Aorta (tissue), 5 donors: ENCODE data around the gene GRHL1. TPM values are rescaled to one million over a fixed set of nuclear protein-coding genes. Genes with fewer than 3 reads are reported as not detected.
A peak's percentile ranks its signal among the peaks of the same experiment; 100 is the strongest.

ENCODE experiments used
- ATAC-seq: fragments of 200-7000 bp; cut with Tn5 transposase; one replicate; pipeline ENCODE4 v1.9.1; 2022; ENCODE audit warnings: moderate library complexity; ENCODE audit not compliant: low FRiP score
- DNase-seq, 2 donors: peaks; one replicate each; pipeline ENCODE4 v3.0.0-alpha.2; 2020
- H3K27ac ChIP-seq, 2 donors: one replicate each; pipeline ENCODE4 v1.5.1; 2013; ENCODE audit warnings: low read length in 2 of 2, mild to moderate bottlenecking in 2 of 2, moderate library complexity in 2 of 2, control low read depth in 1 of 2, inconsistent platforms in 1 of 2, low read depth in 1 of 2
- H3K27me3 ChIP-seq, 2 donors: one replicate each; pipeline ENCODE4 v1.6.1; 2013; ENCODE audit warnings: control low read depth in 1 of 2, low read length in 1 of 2, mild to moderate bottlenecking in 1 of 2, moderate library complexity in 1 of 2; ENCODE audit not compliant: insufficient read depth in 2 of 2, control insufficient read depth in 1 of 2
- H3K36me3 ChIP-seq, 2 donors: one replicate each; pipeline ENCODE4 v1.6.1; 2013; ENCODE audit warnings: control low read depth in 1 of 2, low read length in 1 of 2, mild to moderate bottlenecking in 1 of 2; ENCODE audit not compliant: insufficient read depth in 2 of 2, control insufficient read depth in 1 of 2
- H3K4me1 ChIP-seq, 2 donors: one replicate each; pipeline ENCODE4 v1.6.1; 2013; ENCODE audit warnings: low read length in 2 of 2, control low read depth in 1 of 2, mild to moderate bottlenecking in 1 of 2, moderate library complexity in 1 of 2; ENCODE audit not compliant: insufficient read depth in 2 of 2, control insufficient read depth in 1 of 2
- H3K4me3 ChIP-seq, 2 donors: one replicate each; pipeline ENCODE4 v1.5.1; 2013; ENCODE audit warnings: low read length in 2 of 2, control low read depth in 1 of 2, mild to moderate bottlenecking in 1 of 2
- H3K9me3 ChIP-seq: one replicate; pipeline ENCODE4 v1.6.1; 2013; ENCODE audit warnings: mild to moderate bottlenecking, low read length; ENCODE audit not compliant: control insufficient read depth
- WGBS, 2 donors: extraction: QIAGEN DNeasy Blood & Tissue Kit; methylation state at CpG; one replicate each; pipeline ENCODE4 v1.1.7; 2013; 5-methylcytosine and 5-hydroxymethylcytosine counted together
- intact Hi-C, 2 donors: fragments of 100-400 bp; cut with DNase I; formaldehyde crosslinking; loops; one replicate each; pipeline versions ENCODE4 v1.14.2 to v1.15.0; 2022
- polyA plus RNA-seq, 2 donors: library from polyadenylated mRNA; stranded (reverse); fragments of 200-250 nt; gene quantifications; one replicate each; pipeline ENCODE4 v1.2.3, GENCODE V29; 2013
- total RNA-seq, 2 donors: library from RNA; stranded (reverse); fragmentation: NEBNext Ultra II Directional; extraction: Animal tissue kit (Norgen Biotek cat#: 25700); gene quantifications; one replicate each; pipeline ENCODE4 v1.2.1, GENCODE V29; 2021
- donor health status: healthy with polysubstance abuse.
- donor health status: Bipolar disorder and iron deficiency.
- donor health status: DM: no; HTN: no; CAD: no.
- donor health status: DM: no; HTN: no; CAD: no.
- donor health status: DM: yes; HTN: yes; CAD: no.

GRHL1 gene
- total and polyA plus RNA-seq, 4 donors, result 0.15 to 2.5 (median 0.90) TPM

- H3K9me3 ChIP-seq, result no peaks in the 10 kb centered on the region
- no peaks in the 10 kb centered on the region for H3K36me3 ChIP-seq
- ATAC-seq (no peak), DNase-seq (peak in 1 of 2 donors; percentile 57)
- intact Hi-C loops, result no loop called here
- H3K27me3 ChIP-seq, result no peaks in the 10 kb centered on the region
- WGBS, 2 donors, result 83 to 85% methylated on average over 13 of the region's 13 CpGs
- H3K27ac ChIP-seq, result no peak overlapping the region
- no peak overlapping the region for H3K4me3 ChIP-seq
- H3K4me1 ChIP-seq, result no peaks in the 10 kb centered on the region
These were observed 21.4 kb downstream of the GRHL1 start for GRCh38 chr2:9972621-9973479.

DNA sequence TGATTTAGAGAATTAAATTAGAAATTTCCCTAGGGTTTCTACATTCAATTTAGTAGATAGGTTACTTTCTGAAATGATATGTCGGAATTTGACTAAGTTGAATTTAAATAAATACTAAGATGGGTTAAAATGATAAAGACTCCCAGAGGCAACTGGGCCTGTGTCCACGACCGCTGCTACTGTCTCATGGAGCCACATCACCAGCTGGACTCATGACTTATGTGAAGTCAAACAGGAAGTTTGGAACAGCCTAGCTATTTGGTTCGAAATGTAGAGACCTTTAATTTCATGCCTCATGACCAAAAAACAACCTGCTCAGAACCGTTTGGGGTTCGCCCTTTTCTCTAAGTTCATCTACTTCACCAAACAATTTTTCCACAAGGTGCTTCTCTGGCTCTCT, 22.2 kb downstream of the GRHL1 start:
- ATAC-seq (no peak), DNase-seq (no peak)
- intact Hi-C loops, result no loop called here
- Histone ChIP-seq H3K9me3 (no peaks in the 10 kb centered on the region), H3K4me3 (no peak overlapping the region), H3K27ac (no peak overlapping the region), H3K27me3 (no peaks in the 10 kb centered on the region), H3K36me3 (no peaks in the 10 kb centered on the region), H3K4me1 (no peaks in the 10 kb centered on the region)
- 89 to 90% methylated on average over 6 of the region's 6 CpGs for WGBS, 2 donors

- Histone ChIP-seq H3K36me3 (no peaks in the 10 kb centered on the region), H3K4me3 (no peak overlapping the region), H3K4me1 (no peaks in the 10 kb centered on the region), H3K27me3 (no peaks in the 10 kb centered on the region), H3K9me3 (no peaks in the 10 kb centered on the region), H3K27ac (no peak overlapping the region)
- 97 to 98% methylated on average over 4 of the region's 4 CpGs for WGBS, 2 donors
- intact Hi-C loops, result no loop called here
- ATAC-seq (no peak), DNase-seq (no peak)
These were observed 22.9 kb downstream of the GRHL1 start for GRCh38 chr2:9974343-9974742.

DNA sequence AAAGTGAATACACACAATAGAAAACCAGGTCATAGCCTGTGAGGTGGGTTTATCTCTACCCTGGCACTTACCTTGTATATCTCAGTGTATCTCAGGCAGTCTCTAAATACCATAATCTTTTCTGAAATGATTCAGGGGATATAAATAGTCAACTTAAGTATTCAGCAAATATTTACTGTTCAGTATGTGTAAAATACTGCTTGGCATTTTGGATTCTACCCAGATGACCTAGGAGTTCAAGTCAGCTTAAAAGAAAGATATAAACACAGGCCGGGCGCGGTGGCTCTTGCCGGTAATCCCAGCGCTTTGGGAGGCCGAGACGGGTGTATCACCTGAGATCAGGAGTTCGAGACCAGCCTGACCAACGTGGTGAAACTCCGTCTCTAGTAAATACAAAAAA, 23.8 kb downstream of the GRHL1 start:
- no peak overlapping the region for H3K27ac ChIP-seq
- WGBS, 2 donors, result 82 to 84% methylated on average over 10 of the region's 10 CpGs
- H3K4me3 ChIP-seq, result no peak overlapping the region
- no peaks in the 10 kb centered on the region for H3K27me3 ChIP-seq
- intact Hi-C loops, result no loop called here
- no peaks in the 10 kb centered on the region for H3K9me3 ChIP-seq
- no peaks in the 10 kb centered on the region for H3K36me3 ChIP-seq
- H3K4me1 ChIP-seq, result no peaks in the 10 kb centered on the region
- no peak for DNase-seq
- no peak for ATAC-seq

DNA sequence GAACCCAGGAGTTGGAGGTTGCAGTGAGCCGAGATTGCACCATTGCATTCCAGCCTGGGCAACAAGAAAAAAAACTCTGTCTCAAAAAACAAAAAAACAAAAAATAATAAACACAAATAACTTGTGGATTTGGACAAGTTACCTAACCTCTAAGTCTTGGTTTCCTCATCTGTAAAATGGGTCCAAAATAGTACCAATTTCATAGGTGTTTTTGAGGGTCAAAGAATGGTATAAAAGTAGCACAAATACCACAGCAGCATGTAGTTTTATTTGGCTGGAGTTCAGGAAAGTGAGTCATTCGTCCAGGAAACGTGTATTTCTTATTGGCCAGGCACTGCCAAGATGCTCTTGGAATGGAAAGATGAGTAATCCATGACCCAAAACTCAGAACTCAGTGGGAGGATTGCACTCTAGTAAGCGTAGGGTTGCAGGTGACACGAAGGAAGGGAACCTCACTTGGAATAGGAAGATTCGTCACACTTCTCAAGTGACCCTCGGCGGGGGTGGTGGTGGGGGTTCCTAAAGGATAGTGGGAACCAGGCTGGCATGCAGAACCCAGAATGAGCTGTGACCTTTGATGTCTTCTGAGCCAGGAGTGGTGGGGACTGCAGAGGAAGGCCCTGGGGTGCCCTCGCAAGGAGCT, 24.4 kb downstream of the GRHL1 start:
- H3K4me1 ChIP-seq, result no peaks in the 10 kb centered on the region
- intact Hi-C loops, result no loop called here

DNA sequence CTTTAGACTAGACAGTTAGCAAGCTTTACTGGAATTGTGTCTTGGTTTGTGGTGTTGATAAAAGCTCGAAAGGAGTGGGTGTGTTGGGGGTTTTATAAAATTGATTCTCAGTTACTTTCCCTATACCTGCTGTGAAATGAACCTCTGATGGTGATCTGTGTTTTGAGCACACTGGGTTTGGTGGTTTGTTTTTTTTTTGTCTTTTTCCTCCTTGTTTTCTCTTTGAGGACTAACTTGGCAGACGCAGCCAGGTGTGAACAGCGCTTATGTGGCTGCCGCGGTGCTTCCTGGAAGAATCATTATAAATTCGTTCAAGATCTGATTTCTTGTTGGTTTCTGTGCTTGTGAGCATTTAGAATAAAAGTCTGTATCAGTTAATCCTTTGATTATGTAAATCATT, 28.5 kb downstream of the GRHL1 start:
- Histone ChIP-seq H3K4me1 (peaks cover 0 to 3% of the 10 kb centered on the region in 2 donors), H3K9me3 (no peaks in the 10 kb centered on the region), H3K27ac (no peak overlapping the region), H3K36me3 (no peaks in the 10 kb centered on the region), H3K27me3 (no peaks in the 10 kb centered on the region), H3K4me3 (no peak overlapping the region)
- ATAC-seq (no peak), DNase-seq (no peak)
- 91 to 96% methylated on average over 6 of the region's 6 CpGs for WGBS, 2 donors
- intact Hi-C loops, result loop anchor here in 1 of 2 donors (5.0 kb wide), 1 partner anchor 67 kb away; no protein-coding TSS in a partner anchor

More for the DNA sequence above, 24.4 kb downstream of the GRHL1 start:
- Histone ChIP-seq H3K4me3 (no peak overlapping the region), H3K9me3 (no peaks in the 10 kb centered on the region), H3K36me3 (no peaks in the 10 kb centered on the region), H3K27me3 (no peaks in the 10 kb centered on the region), H3K27ac (no peak overlapping the region)
- ATAC-seq (peak; percentile 81), DNase-seq (no peak)
- 51 to 53% methylated on average over 9 of the region's 9 CpGs for WGBS, 2 donors

- H3K4me1 ChIP-seq, result peaks cover 0 to 3% of the 10 kb centered on the region in 2 donors
- no peak for ATAC-seq
- H3K4me3 ChIP-seq, result no peak overlapping the region
- no peaks in the 10 kb centered on the region for H3K27me3 ChIP-seq
- intact Hi-C loops, result loop anchor here in 1 of 2 donors (5.0 kb wide), 1 partner anchor 67 kb away; no protein-coding TSS in a partner anchor
- H3K9me3 ChIP-seq, result no peaks in the 10 kb centered on the region
- 93 to 94% methylated on average over 2 of the region's 2 CpGs for WGBS, 2 donors
- no peak for DNase-seq
- no peak overlapping the region for H3K27ac ChIP-seq
- H3K36me3 ChIP-seq, result no peaks in the 10 kb centered on the region
These were observed 29.0 kb downstream of the GRHL1 start for GRCh38 chr2:9980520-9980919.

DNA sequence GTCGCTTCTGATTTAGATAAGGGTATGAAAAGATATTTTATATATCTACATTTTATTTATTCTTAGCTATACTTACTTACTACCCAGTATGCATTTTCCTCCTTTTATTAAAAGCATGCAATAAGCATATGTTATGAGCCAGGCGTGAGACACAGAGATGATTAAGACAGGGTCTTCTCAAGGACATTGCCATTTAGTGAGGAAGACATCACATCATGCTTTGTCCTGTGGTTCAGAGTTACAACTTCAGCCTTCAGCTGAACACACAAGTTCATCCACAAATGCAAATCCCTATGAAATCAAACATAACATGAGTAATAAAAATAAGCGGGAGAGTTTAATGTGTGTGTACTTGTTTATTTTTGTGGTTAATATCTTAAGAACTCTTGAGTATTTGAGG, 30.2 kb downstream of the GRHL1 start:
- H3K27me3 ChIP-seq, result no peaks in the 10 kb centered on the region
- 87 to 93% methylated on average over 3 of the region's 3 CpGs for WGBS, 2 donors
- no peak overlapping the region for H3K4me3 ChIP-seq
- H3K36me3 ChIP-seq, result no peaks in the 10 kb centered on the region
- DNase-seq, result no peak
- H3K27ac ChIP-seq, result no peak overlapping the region
- intact Hi-C loops, result loop anchor here in 1 of 2 donors (5.0 kb wide), 1 partner anchor 66 kb away; no protein-coding TSS in a partner anchor
- no peaks in the 10 kb centered on the region for H3K9me3 ChIP-seq
- ATAC-seq, result no peak
- H3K4me1 ChIP-seq, result peaks cover 0 to 3% of the 10 kb centered on the region in 2 donors
